ENCODE measurements around the gene NLRC5.
A peak's percentile ranks its signal among the peaks of the same experiment; 100 is the strongest.

NLRC5 gene

DNA sequence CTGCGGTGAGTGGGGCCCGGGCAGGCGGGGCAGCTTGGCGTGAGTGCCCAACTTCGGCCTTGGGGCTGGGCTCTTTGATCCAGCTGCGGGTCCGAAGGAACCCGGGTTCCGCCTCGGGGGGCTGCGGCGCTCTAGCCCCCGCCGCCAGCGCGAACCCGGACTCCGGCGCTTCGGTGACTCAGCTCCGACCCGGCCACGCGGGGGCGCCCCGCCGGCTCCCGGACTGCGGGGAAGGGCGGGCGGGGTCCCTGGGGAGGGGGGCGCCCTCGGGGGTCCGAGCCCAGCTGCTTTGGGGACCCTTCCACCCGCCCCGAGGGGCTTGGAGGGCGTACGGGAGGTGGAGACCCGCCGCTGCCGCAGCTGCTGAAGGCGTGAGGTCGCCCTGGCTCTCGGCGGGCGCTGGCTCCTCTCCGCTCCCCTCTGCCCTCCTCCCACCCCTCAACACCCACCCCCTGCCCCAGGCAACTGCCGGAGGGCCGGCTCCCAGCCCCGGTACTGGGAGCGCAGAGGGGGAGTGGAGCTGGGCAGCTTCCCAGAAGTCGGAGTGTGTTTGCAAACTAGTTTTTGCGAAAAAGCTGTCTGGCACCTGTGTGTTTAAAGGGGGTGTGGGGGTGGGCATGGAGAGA, 103.5 kb downstream of the NLRC5 start:
- ChIA-PET POLR2A (interaction anchor here (1.0 to 2.1 kb wide), 4 partner anchors 8 to 152 kb away, joined by 3 to 6 read pairs (median 4); partner anchors contain the start of genes ARL2BP and NLRC5), CTCF (interaction anchor here (0.5 to 3.2 kb wide), 24 partner anchors 8 to 677 kb away, joined by 3 to 16 read pairs (median 4); partner anchors contain the start of genes PSME3IP1 and RSPRY1)
- H3K36me3 ChIP-seq (ENCODE audit: control insufficient read depth in 2 of 2, insufficient read depth in 1 of 2, low read length in 2 of 2) = no peaks in the 10 kb centered on the region
- peak overlapping the region; percentile 76; the same call in 1 of the 2 replicates for H3K27ac ChIP-seq (ENCODE audit: extremely low read depth, low read depth, low read length)
- H3K4me1 ChIP-seq (ENCODE audit: control insufficient read depth, insufficient read depth, low read length) = no peaks in the 10 kb centered on the region; the same call in 1 of the 2 replicates
- H3K9me3 ChIP-seq (ENCODE audit: control insufficient read depth, insufficient read depth, low read depth, low read length) = no peaks in the 10 kb centered on the region
- H3K4me3 ChIP-seq (ENCODE audit: low read depth, low read length) = peak overlapping the region; percentile 64
- TF ChIP-seq PRDM1 (tag by site-specific recombination; IDR thresholded peaks at IDR 0.05) = no peak
- TF ChIP-seq ZNF654 (tag by site-specific recombination; IDR thresholded peaks at IDR 0.05; ENCODE audit: low read depth) = no peak
- TF ChIP-seq, protein P1, sequence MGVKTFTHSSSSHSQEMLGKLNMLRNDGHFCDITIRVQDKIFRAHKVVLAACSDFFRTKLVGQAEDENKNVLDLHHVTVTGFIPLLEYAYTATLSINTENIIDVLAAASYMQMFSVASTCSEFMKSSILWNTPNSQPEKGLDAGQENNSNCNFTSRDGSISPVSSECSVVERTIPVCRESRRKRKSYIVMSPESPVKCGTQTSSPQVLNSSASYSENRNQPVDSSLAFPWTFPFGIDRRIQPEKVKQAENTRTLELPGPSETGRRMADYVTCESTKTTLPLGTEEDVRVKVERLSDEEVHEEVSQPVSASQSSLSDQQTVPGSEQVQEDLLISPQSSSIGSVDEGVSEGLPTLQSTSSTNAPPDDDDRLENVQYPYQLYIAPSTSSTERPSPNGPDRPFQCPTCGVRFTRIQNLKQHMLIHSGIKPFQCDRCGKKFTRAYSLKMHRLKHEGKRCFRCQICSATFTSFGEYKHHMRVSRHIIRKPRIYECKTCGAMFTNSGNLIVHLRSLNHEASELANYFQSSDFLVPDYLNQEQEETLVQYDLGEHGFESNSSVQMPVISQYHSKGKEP (tag by site-specific recombination; IDR thresholded peaks at IDR 0.05) = no peak
- TF ChIP-seq ZNF791 (tag by site-specific recombination; IDR thresholded peaks at IDR 0.05) = no peak
- TF ChIP-seq ZNF596 (tag by site-specific recombination; IDR thresholded peaks at IDR 0.05) = no peak
- no peak for TF ChIP-seq ZFP41 (tag by site-specific recombination; IDR thresholded peaks at IDR 0.05; ENCODE audit: borderline replicate concordance)
- TF ChIP-seq ZNF2 (tag by site-specific recombination; IDR thresholded peaks at IDR 0.05) = no peak
- TF ChIP-seq ZNF248 (tag by site-specific recombination; IDR thresholded peaks at IDR 0.05) = no peak
- no peak for TF ChIP-seq ZEB2 (tag by site-specific recombination; IDR thresholded peaks at IDR 0.05)
- TF ChIP-seq, protein P2, sequence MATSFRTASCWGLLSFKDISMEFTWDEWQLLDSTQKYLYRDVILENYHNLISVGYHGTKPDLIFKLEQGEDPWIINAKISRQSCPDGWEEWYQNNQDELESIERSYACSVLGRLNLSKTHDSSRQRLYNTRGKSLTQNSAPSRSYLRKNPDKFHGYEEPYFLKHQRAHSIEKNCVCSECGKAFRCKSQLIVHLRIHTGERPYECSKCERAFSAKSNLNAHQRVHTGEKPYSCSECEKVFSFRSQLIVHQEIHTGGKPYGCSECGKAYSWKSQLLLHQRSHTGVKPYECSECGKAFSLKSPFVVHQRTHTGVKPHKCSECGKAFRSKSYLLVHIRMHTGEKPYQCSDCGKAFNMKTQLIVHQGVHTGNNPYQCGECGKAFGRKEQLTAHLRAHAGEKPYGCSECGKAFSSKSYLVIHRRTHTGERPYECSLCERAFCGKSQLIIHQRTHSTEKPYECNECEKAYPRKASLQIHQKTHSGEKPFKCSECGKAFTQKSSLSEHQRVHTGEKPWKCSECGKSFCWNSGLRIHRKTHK (tag by site-specific recombination; IDR thresholded peaks at IDR 0.05) = no peak
- peak; percentile 62 for TF ChIP-seq ZFHX2 (tag by site-specific recombination; conservative IDR thresholded peaks at IDR 0.05)
- no peak for TF ChIP-seq ZFP37 (tag by site-specific recombination; IDR thresholded peaks at IDR 0.05)
- TF ChIP-seq KLF1 (tag by site-specific recombination; IDR thresholded peaks at IDR 0.05) = peak; percentile 49; the same call in 1 of the 2 replicates
- TF ChIP-seq IKZF3 (tag by site-specific recombination; IDR thresholded peaks at IDR 0.05) = no peak
- TF ChIP-seq EGR2 (tag by site-specific recombination; IDR thresholded peaks at IDR 0.05; ENCODE audit: low read depth) = peak; percentile 43
- no peak for TF ChIP-seq ZNF48 (tag by site-specific recombination; IDR thresholded peaks at IDR 0.05)
- TF ChIP-seq, protein P3, sequence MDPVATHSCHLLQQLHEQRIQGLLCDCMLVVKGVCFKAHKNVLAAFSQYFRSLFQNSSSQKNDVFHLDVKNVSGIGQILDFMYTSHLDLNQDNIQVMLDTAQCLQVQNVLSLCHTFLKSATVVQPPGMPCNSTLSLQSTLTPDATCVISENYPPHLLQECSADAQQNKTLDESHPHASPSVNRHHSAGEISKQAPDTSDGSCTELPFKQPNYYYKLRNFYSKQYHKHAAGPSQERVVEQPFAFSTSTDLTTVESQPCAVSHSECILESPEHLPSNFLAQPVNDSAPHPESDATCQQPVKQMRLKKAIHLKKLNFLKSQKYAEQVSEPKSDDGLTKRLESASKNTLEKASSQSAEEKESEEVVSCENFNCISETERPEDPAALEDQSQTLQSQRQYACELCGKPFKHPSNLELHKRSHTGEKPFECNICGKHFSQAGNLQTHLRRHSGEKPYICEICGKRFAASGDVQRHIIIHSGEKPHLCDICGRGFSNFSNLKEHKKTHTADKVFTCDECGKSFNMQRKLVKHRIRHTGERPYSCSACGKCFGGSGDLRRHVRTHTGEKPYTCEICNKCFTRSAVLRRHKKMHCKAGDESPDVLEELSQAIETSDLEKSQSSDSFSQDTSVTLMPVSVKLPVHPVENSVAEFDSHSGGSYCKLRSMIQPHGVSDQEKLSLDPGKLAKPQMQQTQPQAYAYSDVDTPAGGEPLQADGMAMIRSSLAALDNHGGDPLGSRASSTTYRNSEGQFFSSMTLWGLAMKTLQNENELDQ (tag by site-specific recombination; IDR thresholded peaks at IDR 0.05; ENCODE audit: low read depth) = no peak
- no peak for TF ChIP-seq ZFP69B (tag by site-specific recombination; IDR thresholded peaks at IDR 0.05)
- no peak for TF ChIP-seq ZNF529 (tag by site-specific recombination; IDR thresholded peaks at IDR 0.05; ENCODE audit: insufficient replicate concordance)
- no peak for TF ChIP-seq ZNF24 (tag by site-specific recombination; IDR thresholded peaks at IDR 0.05)
- TF ChIP-seq ZNF621 (tag by site-specific recombination; IDR thresholded peaks at IDR 0.05) = no peak
- no peak for TF ChIP-seq KLF7 (tag by site-specific recombination; IDR thresholded peaks at IDR 0.05; ENCODE audit: borderline replicate concordance)
- peak; percentile 76 for TF ChIP-seq GLIS2 (tag by site-specific recombination; IDR thresholded peaks at IDR 0.05)
- TF ChIP-seq ZNF157 (tag by site-specific recombination; IDR thresholded peaks at IDR 0.05) = no peak
- TF ChIP-seq ZNF335 (tag by site-specific recombination; conservative IDR thresholded peaks at IDR 0.05) = 0 out of 2 replicates have a peak, but pooled peaks have one; percentile 11
- no peak for TF ChIP-seq GFI1B (tag by site-specific recombination; IDR thresholded peaks at IDR 0.05)
- no peak for TF ChIP-seq ZNF510 (tag by site-specific recombination; IDR thresholded peaks at IDR 0.05; ENCODE audit: insufficient replicate concordance)
- TF ChIP-seq SALL2 (tag by site-specific recombination; IDR thresholded peaks at IDR 0.05; ENCODE audit: borderline replicate concordance) = no peak
- TF ChIP-seq, protein P4, sequence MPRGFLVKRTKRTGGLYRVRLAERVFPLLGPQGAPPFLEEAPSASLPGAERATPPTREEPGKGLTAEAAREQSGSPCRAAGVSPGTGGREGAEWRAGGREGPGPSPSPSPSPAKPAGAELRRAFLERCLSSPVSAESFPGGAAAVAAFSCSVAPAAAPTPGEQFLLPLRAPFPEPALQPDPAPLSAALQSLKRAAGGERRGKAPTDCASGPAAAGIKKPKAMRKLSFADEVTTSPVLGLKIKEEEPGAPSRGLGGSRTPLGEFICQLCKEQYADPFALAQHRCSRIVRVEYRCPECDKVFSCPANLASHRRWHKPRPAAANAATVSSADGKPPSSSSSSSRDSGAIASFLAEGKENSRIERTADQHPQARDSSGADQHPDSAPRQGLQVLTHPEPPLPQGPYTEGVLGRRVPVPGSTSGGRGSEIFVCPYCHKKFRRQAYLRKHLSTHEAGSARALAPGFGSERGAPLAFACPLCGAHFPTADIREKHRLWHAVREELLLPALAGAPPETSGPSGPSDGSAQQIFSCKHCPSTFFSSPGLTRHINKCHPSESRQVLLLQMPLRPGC (tag by site-specific recombination; IDR thresholded peaks at IDR 0.05) = no peak
- peak; percentile 30; the same call in 1 of the 2 replicates for TF ChIP-seq ZSCAN30 (tag by site-specific recombination; IDR thresholded peaks at IDR 0.05)
- TF ChIP-seq SP3 (tag by site-specific recombination; IDR thresholded peaks at IDR 0.05) = no peak
- peak; percentile 28; the same call in 1 of the 2 replicates for TF ChIP-seq ZBTB8A (tag by site-specific recombination; IDR thresholded peaks at IDR 0.05)
- no peak for TF ChIP-seq YY2 (tag by site-specific recombination; IDR thresholded peaks at IDR 0.05)
